Raji (cell line): ENCODE measurements around the gene FAM177B.

Experiments
- POLR2A ChIP-seq: IDR thresholded peaks from 2 replicates; pipeline ENCODE4 v1.6.1; 2011; ENCODE audit warnings: low read depth, low read length, control low read depth; ENCODE audit not compliant: insufficient read depth

Gene FAM177B

GRCh38 chr1:222768592-222768991 is 31.6 kb downstream of the FAM177B start:
- TF ChIP-seq POLR2A, result no peak

- TF ChIP-seq POLR2A, result no peak
Measured at GRCh38 chr1:222769181-222769580, 32.2 kb downstream of the FAM177B start.

- no peak for TF ChIP-seq POLR2A
Measured at GRCh38 chr1:222769971-222770620, 33.1 kb downstream of the FAM177B start.

GRCh38 chr1:222772996-222773379 is 36.0 kb downstream of the FAM177B start:
- TF ChIP-seq POLR2A, result no peak

- TF ChIP-seq POLR2A, result no peak
Measured at GRCh38 chr1:222777463-222777862, 40.5 kb downstream of the FAM177B start.

- TF ChIP-seq POLR2A, result no peak
Measured at GRCh38 chr1:222777977-222778376, 41.0 kb downstream of the FAM177B start.

- no peak for TF ChIP-seq POLR2A
Measured at GRCh38 chr1:222781251-222781650, 44.2 kb downstream of the FAM177B start.

GRCh38 chr1:222783051-222783450 is 46.0 kb downstream of the FAM177B start:
- TF ChIP-seq POLR2A, result no peak

- TF ChIP-seq POLR2A, result no peak
Measured at GRCh38 chr1:222784371-222784770, 47.4 kb downstream of the FAM177B start.

GRCh38 chr1:222784916-222785315 is 47.9 kb downstream of the FAM177B start:
- TF ChIP-seq POLR2A, result no peak

GRCh38 chr1:222785529-222785928 is 48.5 kb downstream of the FAM177B start:
- TF ChIP-seq POLR2A, result no peak

- TF ChIP-seq POLR2A, result no peak
Measured at GRCh38 chr1:222786121-222786520, 49.1 kb downstream of the FAM177B start.

GRCh38 chr1:222787729-222788128 is 50.7 kb downstream of the FAM177B start:
- no peak for TF ChIP-seq POLR2A

GRCh38 chr1:222788402-222789156 is 51.6 kb downstream of the FAM177B start:
- TF ChIP-seq POLR2A, result no peak

GRCh38 chr1:222790115-222790514 is 53.1 kb downstream of the FAM177B start:
- TF ChIP-seq POLR2A, result no peak

- no peak for TF ChIP-seq POLR2A
Measured at GRCh38 chr1:222790520-222790919, 53.5 kb downstream of the FAM177B start.

- no peak for TF ChIP-seq POLR2A
Measured at GRCh38 chr1:222791006-222791710, 54.2 kb downstream of the FAM177B start.

GRCh38 chr1:222792744-222793143 is 55.7 kb downstream of the FAM177B start:
- TF ChIP-seq POLR2A, result no peak
